ENCODE data around the gene NEK9.
"Not testable (repeated sequence)": the region's sequence is repeated elsewhere in the genome, so short reads cannot be mapped to it uniquely, and the experiment has no call there.

Gene NEK9

GRCh38 chr14:75144944-75145343 is 18.1 kb upstream of the NEK9 start:
- no peak for DNase-seq (ENCODE audit: low read depth)

GRCh38 chr14:75143761-75144527 is 17.1 kb upstream of the NEK9 start:
- no peak for DNase-seq (ENCODE audit: low read depth)

GRCh38 chr14:75142494-75142893 is 15.6 kb upstream of the NEK9 start:
- DNase-seq (ENCODE audit: low read depth) = no peak

- peak; percentile 20 for DNase-seq (ENCODE audit: low read depth)
Measured at GRCh38 chr14:75141967-75142366, 15.1 kb upstream of the NEK9 start.

GRCh38 chr14:75141062-75141461 is 14.2 kb upstream of the NEK9 start:
- no peak for DNase-seq (ENCODE audit: low read depth)

GRCh38 chr14:75140620-75141019 is 13.8 kb upstream of the NEK9 start:
- DNase-seq (ENCODE audit: low read depth) = no peak

- DNase-seq (ENCODE audit: low read depth) = no peak
Measured at GRCh38 chr14:75139185-75139584, 12.3 kb upstream of the NEK9 start.

GRCh38 chr14:75138492-75138891 is 11.6 kb upstream of the NEK9 start:
- no peak for DNase-seq (ENCODE audit: low read depth)

- no peak for DNase-seq (ENCODE audit: low read depth)
Measured at GRCh38 chr14:75134644-75135043, 7.8 kb upstream of the NEK9 start.

- no peak for DNase-seq (ENCODE audit: low read depth)
Measured at GRCh38 chr14:75133597-75133996, 6.7 kb upstream of the NEK9 start.

GRCh38 chr14:75132382-75133086 is 5.7 kb upstream of the NEK9 start:
- DNase-seq (ENCODE audit: low read depth) = peak; percentile 34

GRCh38 chr14:75128596-75128990 is 1.7 kb upstream of the NEK9 start:
- DNase-seq (ENCODE audit: low read depth) = no peak

GRCh38 chr14:75127903-75128595 is 1.2 kb upstream of the NEK9 start:
- DNase-seq (ENCODE audit: low read depth) = no peak

GRCh38 chr14:75127474-75127820 is 599 bp upstream of the NEK9 start:
- DNase-seq (ENCODE audit: low read depth) = not testable (repeated sequence)

- DNase-seq (ENCODE audit: low read depth) = no peak
Measured at GRCh38 chr14:75126121-75126544, 715 bp downstream of the NEK9 start.

GRCh38 chr14:75125617-75126016 is 1.2 kb downstream of the NEK9 start:
- no peak for DNase-seq (ENCODE audit: low read depth)

- DNase-seq (ENCODE audit: low read depth) = no peak
Measured at GRCh38 chr14:75123991-75124390, 2.9 kb downstream of the NEK9 start.

- DNase-seq (ENCODE audit: low read depth) = no peak
Measured at GRCh38 chr14:75121552-75121951, 5.3 kb downstream of the NEK9 start.

GRCh38 chr14:75120541-75121291 is 6.1 kb downstream of the NEK9 start:
- DNase-seq (ENCODE audit: low read depth) = no peak

- DNase-seq (ENCODE audit: low read depth) = no peak
Measured at GRCh38 chr14:75119056-75119455, 7.8 kb downstream of the NEK9 start.

GRCh38 chr14:75113932-75114539 is 12.8 kb downstream of the NEK9 start:
- no peak for DNase-seq (ENCODE audit: low read depth)

- DNase-seq (ENCODE audit: low read depth) = no peak
Measured at GRCh38 chr14:75109877-75110276, 17.0 kb downstream of the NEK9 start.

Measured in T follicular helper cell (primary cell).